ENCODE measurements around the gene SLBP. TPM values are rescaled to one million over a fixed set of nuclear protein-coding genes. Genes with fewer than 3 reads are reported as not detected.

The SLBP gene
- total RNA-seq, 2 donors from 2014 or later: 46.7 to 84.5 TPM

DNA sequence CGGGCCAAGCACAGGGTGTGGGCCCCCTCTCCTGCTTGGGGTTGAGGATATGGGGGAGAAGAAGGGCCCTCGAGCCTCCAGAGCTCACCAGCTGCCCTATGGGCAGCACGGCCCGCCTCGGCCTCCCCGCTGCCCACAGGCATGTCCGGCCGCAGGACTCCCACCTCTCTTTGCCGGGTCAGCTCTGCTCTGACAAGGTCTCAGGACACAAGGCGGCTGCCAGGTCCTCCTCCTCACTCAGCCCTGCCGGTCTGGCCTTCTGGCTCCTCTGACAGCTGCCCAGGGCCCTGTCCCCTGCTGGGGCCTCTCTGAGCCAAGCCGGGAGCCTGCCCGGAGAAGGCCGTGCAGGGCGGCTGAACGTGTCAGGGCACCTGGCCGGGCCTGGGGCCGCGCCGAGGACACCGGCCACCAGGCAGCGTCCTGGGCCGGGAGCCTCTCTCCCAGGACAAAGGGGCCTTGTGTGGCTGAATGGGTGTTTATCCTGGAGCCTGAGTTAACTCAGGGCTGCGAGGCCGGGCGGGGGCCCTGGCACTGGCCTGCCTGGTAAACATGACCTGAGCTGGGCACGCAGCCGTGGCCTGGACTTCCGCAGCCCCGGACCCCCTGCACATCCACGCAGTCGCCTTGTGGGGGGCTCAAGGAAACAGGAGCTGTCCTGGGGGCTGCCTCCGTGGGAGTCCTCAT is 34.9 kb upstream of the SLBP start:
- H3K4me1 ChIP-seq (replicated peaks): peaks cover 5% of the 10 kb centered on the region
- no peak overlapping the region for H3K4me3 ChIP-seq
- H3K27me3 ChIP-seq (replicated peaks; ENCODE audit: insufficient read depth): peaks cover 4% of the 10 kb centered on the region
- intact Hi-C loops (cut with DNase I): loop anchor here (5.0 kb wide), 2 partner anchors 65 to 150 kb away; no protein-coding TSS in a partner anchor
- DNase-seq (ENCODE audit: low spot score): no peak
- 74% methylated on average over 25 of the region's 33 CpGs for WGBS
- TF ChIP-seq POLR2AphosphoS5 (IDR thresholded peaks at IDR 0.05): no peak
- no peak for TF ChIP-seq CTCF (IDR thresholded peaks at IDR 0.05)
- TF ChIP-seq POLR2A (IDR thresholded peaks at IDR 0.05): no peak
- H3K9me3 ChIP-seq: no peaks in the 10 kb centered on the region
- H3K36me3 ChIP-seq: no peaks in the 10 kb centered on the region
- H3K27ac ChIP-seq: no peak overlapping the region

- intact Hi-C loops (cut with DNase I): loop anchor here (5.0 kb wide), 2 partner anchors 66 to 151 kb away; no protein-coding TSS in a partner anchor
- 17% methylated on average over 9 of the region's 17 CpGs for WGBS
- Histone ChIP-seq H3K4me3 (no peak overlapping the region), H3K27ac (no peak overlapping the region), H3K9me3 (no peaks in the 10 kb centered on the region), H3K27me3 (replicated peaks; ENCODE audit: insufficient read depth) (peaks cover 4% of the 10 kb centered on the region), H3K36me3 (no peaks in the 10 kb centered on the region), H3K4me1 (replicated peaks) (peaks cover 5% of the 10 kb centered on the region)
- peak; percentile 64 for DNase-seq (ENCODE audit: low spot score)
- TF ChIP-seq POLR2A (IDR thresholded peaks at IDR 0.05) (no peak), CTCF (IDR thresholded peaks at IDR 0.05) (peak; percentile 75 to 83 (median 76)), POLR2AphosphoS5 (IDR thresholded peaks at IDR 0.05) (no peak)
These were observed 34.2 kb upstream of the SLBP start for GRCh38 chr4:1746265-1746691.

DNA sequence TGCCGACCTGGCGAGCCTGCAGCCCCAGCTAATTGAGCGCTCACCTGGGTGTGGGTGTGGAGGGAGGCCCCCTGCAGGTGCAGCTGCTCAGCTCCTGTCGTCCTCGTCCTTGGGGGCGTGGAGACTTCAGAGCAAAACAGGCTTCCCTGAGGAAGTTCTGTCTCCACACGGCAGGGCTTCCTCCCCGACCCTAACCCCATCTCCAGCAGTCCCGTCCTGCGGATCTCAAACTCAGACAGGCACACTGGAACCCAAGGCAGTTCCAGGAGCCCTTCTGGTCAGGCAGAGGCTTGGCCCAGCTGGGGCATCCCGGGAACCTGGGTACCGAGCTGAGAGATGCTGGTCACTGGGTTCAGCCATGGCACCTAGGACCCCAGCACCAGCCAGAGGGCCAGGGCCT is 33.6 kb upstream of the SLBP start:
- DNase-seq (ENCODE audit: low spot score): no peak
- TF ChIP-seq CTCF (IDR thresholded peaks at IDR 0.05) (no peak), POLR2AphosphoS5 (IDR thresholded peaks at IDR 0.05) (no peak), POLR2A (IDR thresholded peaks at IDR 0.05) (no peak)
- 94% methylated on average over 10 of the region's 12 CpGs for WGBS
- H3K27ac ChIP-seq: no peak overlapping the region
- H3K4me3 ChIP-seq: no peak overlapping the region
- H3K27me3 ChIP-seq (replicated peaks; ENCODE audit: insufficient read depth): peaks cover 4% of the 10 kb centered on the region
- intact Hi-C loops (cut with DNase I): loop anchor here (5.0 kb wide), 2 partner anchors 67 to 152 kb away; no protein-coding TSS in a partner anchor
- no peaks in the 10 kb centered on the region for H3K9me3 ChIP-seq
- H3K4me1 ChIP-seq (replicated peaks): peaks cover 5% of the 10 kb centered on the region
- no peaks in the 10 kb centered on the region for H3K36me3 ChIP-seq

GRCh38 chr4:1745165-1745564 is 33.0 kb upstream of the SLBP start:
- TF ChIP-seq CTCF (IDR thresholded peaks at IDR 0.05): no peak
- intact Hi-C loops (cut with DNase I): loop anchor here (5.0 kb wide), 2 partner anchors 67 to 152 kb away; no protein-coding TSS in a partner anchor
- H3K4me3 ChIP-seq: no peak overlapping the region
- H3K9me3 ChIP-seq: no peaks in the 10 kb centered on the region
- H3K36me3 ChIP-seq: no peaks in the 10 kb centered on the region
- H3K27ac ChIP-seq: no peak overlapping the region
- DNase-seq (ENCODE audit: low spot score): no peak
- 91% methylated on average over 13 of the region's 13 CpGs for WGBS
- peaks cover 4% of the 10 kb centered on the region for H3K27me3 ChIP-seq (replicated peaks; ENCODE audit: insufficient read depth)
- peaks cover 5% of the 10 kb centered on the region for H3K4me1 ChIP-seq (replicated peaks)

- peaks cover 4% of the 10 kb centered on the region for H3K27me3 ChIP-seq (replicated peaks; ENCODE audit: insufficient read depth)
- no peak for TF ChIP-seq POLR2A (IDR thresholded peaks at IDR 0.05)
- TF ChIP-seq POLR2AphosphoS5 (IDR thresholded peaks at IDR 0.05): no peak
- no peak for TF ChIP-seq CTCF (IDR thresholded peaks at IDR 0.05)
- WGBS: 88% methylated on average over 12 of the region's 14 CpGs
- H3K4me3 ChIP-seq: no peak overlapping the region
- H3K9me3 ChIP-seq: no peaks in the 10 kb centered on the region
- no peaks in the 10 kb centered on the region for H3K36me3 ChIP-seq
- no peak overlapping the region for H3K27ac ChIP-seq
- DNase-seq (ENCODE audit: low spot score): no peak
- peaks cover 5% of the 10 kb centered on the region for H3K4me1 ChIP-seq (replicated peaks)
- intact Hi-C loops (cut with DNase I): no loop called here
These were observed 32.4 kb upstream of the SLBP start for GRCh38 chr4:1744552-1744951.
